Stimulated activated CD8-positive, alpha-beta memory T cell treated with anti-CD3 and anti-CD28 coated beads, Interleukin-7, amount 100 ng/mL, for 48 hours (primary cell): ENCODE measurements around the gene ZNF329.
"Not testable (repeated sequence)": the region's sequence is repeated elsewhere in the genome, so short reads cannot be mapped to it uniquely, and the experiment has no call there.

Source experiments
- DNase-seq, 2 donors: peaks; one replicate each; pipeline ENCODE4 v3.0.0-alpha.2; 2020; ENCODE audit warnings: low read depth in 1 of 2; ENCODE audit errors: extremely low read depth in 1 of 2

ZNF329 gene

GRCh38 chr19:58150328-58150921 is at the start of gene ZNF329:
TSS of gene ZNF329 (minus strand) at chr19:58150789. CDS start at chr19:58129503, 21,286 bp downstream.
- DNase-seq, result peak; percentile 84 to 87

GRCh38 chr19:58196901-58197616 is 46.5 kb upstream of the ZNF329 start:
- no peak for DNase-seq

- no peak for DNase-seq
Measured at GRCh38 chr19:58183817-58184215, 33.2 kb upstream of the ZNF329 start.

GRCh38 chr19:58182989-58183816 is 32.6 kb upstream of the ZNF329 start, which contains the start of gene ZNF274:
TSS of gene ZNF274 (plus strand) at chr19:58183061. CDS start at chr19:58183966, 905 bp downstream.
- DNase-seq, result peak; percentile 81 to 87

- DNase-seq, result peak; percentile 63 to 81
Measured at GRCh38 chr19:58182577-58182988, 32.0 kb upstream of the ZNF329 start.

- DNase-seq, result peak; percentile 22 to 35
Measured at GRCh38 chr19:58181902-58182576, 31.4 kb upstream of the ZNF329 start.

- no peak for DNase-seq
Measured at GRCh38 chr19:58170860-58171259, 20.3 kb upstream of the ZNF329 start.

GRCh38 chr19:58166708-58167280 is 16.2 kb upstream of the ZNF329 start:
- DNase-seq, result no peak

GRCh38 chr19:58166268-58166667 is 15.7 kb upstream of the ZNF329 start:
- DNase-seq, result no peak

- no peak for DNase-seq
Measured at GRCh38 chr19:58157045-58157728, 6.6 kb upstream of the ZNF329 start.

GRCh38 chr19:58154679-58155648 is 4.4 kb upstream of the ZNF329 start:
- peak; percentile 92 to 95 for DNase-seq

- no peak for DNase-seq
Measured at GRCh38 chr19:58154287-58154678, 3.7 kb upstream of the ZNF329 start.

- no peak for DNase-seq
Measured at GRCh38 chr19:58153386-58153785, 2.8 kb upstream of the ZNF329 start.

- DNase-seq, result not testable (repeated sequence)
Measured at GRCh38 chr19:58147475-58147874, 3.1 kb downstream of the ZNF329 start.

- no peak for DNase-seq
Measured at GRCh38 chr19:58145849-58146248, 4.7 kb downstream of the ZNF329 start.

GRCh38 chr19:58134244-58134643 is 16.3 kb downstream of the ZNF329 start:
- DNase-seq, result no peak

GRCh38 chr19:58129284-58129683 is 21.3 kb downstream of the ZNF329 start:
- no peak for DNase-seq

GRCh38 chr19:58128041-58128685 is 22.4 kb downstream of the ZNF329 start:
- no peak for DNase-seq
